IMR-90 (cell line): ENCODE results near the gene TM2D3. TPM values are rescaled to one million over a fixed set of nuclear protein-coding genes. Genes with fewer than 3 reads are reported as not detected.

Experiments
- ATAC-seq: fragments of 200-7000 bp; cut with Tn5 transposase; 2 replicates; pipeline ENCODE4 v1.9.1; 2020; ENCODE audit warnings: low read depth, mild to moderate bottlenecking, moderate library complexity
- BruUV-seq: library from RNA; stranded (reverse); fragments of 400-500 nt; replicated peaks from 2 replicates; lab custom pipeline; 2021; lab: Mats Ljungman, UMichigan
- CTCF ChIA-PET: fragments of 300-600 bp; formaldehyde crosslinking; extraction: SDS; loops from one replicate; lab custom pipeline; 2021; ENCODE audit warnings: antibody characterized with exemption; lab: Yijun Ruan, JAX
- POLR2A ChIA-PET: fragments of 300-600 bp; sonication (Branson Sonifier 250); formaldehyde crosslinking; loops from one replicate; lab custom pipeline; 2022; ENCODE audit warnings: antibody characterized with exemption; ENCODE audit not compliant: unreplicated experiment; lab: Charles Lee
- DNase-seq: peaks from one replicate; pipeline ENCODE4 v3.0.0; 2013
- H2AFZ ChIP-seq: replicated peaks from 2 replicates; pipeline ENCODE3; 2013; ENCODE audit warnings: low read length, mild to moderate bottlenecking; ENCODE audit not compliant: poor library complexity
- H2AK5ac ChIP-seq: 2 replicates; pipeline ENCODE4 v1.6.1; 2013; ENCODE audit warnings: low read depth, low read length, inconsistent platforms
- H2AK9ac ChIP-seq: replicated peaks from 2 replicates; pipeline ENCODE3; 2013; ENCODE audit warnings: mild to moderate bottlenecking, low read depth, low read length, moderate library complexity; ENCODE audit not compliant: poor library complexity
- H2BK120ac ChIP-seq: 2 replicates; pipeline ENCODE4 v1.6.1; 2013; ENCODE audit warnings: low read depth, low read length, inconsistent platforms
- H2BK15ac ChIP-seq: 3 replicates; pipeline ENCODE4 v1.6.1; 2013; ENCODE audit warnings: low read depth, low read length, inconsistent platforms
- H2BK20ac ChIP-seq: 2 replicates; pipeline ENCODE4 v1.6.1; 2013; ENCODE audit warnings: low read depth, mild to moderate bottlenecking, inconsistent platforms, low read length, moderate library complexity
- H2BK5ac ChIP-seq: 2 replicates; pipeline ENCODE4 v1.6.1; 2013; ENCODE audit warnings: mild to moderate bottlenecking, low read depth, low read length, inconsistent platforms; ENCODE audit not compliant: poor library complexity, severe bottlenecking
- H3K14ac ChIP-seq: replicated peaks from 2 replicates; pipeline ENCODE4 v1.6.1; 2013; ENCODE audit warnings: low read depth, low read length, inconsistent platforms
- H3K18ac ChIP-seq: 2 replicates; pipeline ENCODE4 v1.6.1; 2013; ENCODE audit warnings: low read depth, low read length, control low read depth
- H3K23ac ChIP-seq: 2 replicates; pipeline ENCODE4 v1.6.1; 2013; ENCODE audit warnings: low read depth, low read length, inconsistent platforms
- H3K27ac ChIP-seq: 2 replicates; pipeline ENCODE4 v1.5.1; 2013; ENCODE audit warnings: mild to moderate bottlenecking, control low read depth, low read length; ENCODE audit not compliant: insufficient read depth
- H3K27me3 ChIP-seq: 2 replicates; pipeline ENCODE4 v1.6.1; 2013; ENCODE audit warnings: low read length; ENCODE audit not compliant: control insufficient read depth, insufficient read depth
- H3K36me3 ChIP-seq: 2 replicates; pipeline ENCODE4 v1.6.1; 2013; ENCODE audit warnings: low read length, mixed read lengths; ENCODE audit not compliant: control insufficient read depth, insufficient read depth
- H3K4ac ChIP-seq: 2 replicates; pipeline ENCODE4 v1.6.1; 2013; ENCODE audit warnings: low read depth, low read length, inconsistent platforms
- H3K4me1 ChIP-seq: 2 replicates; pipeline ENCODE4 v1.6.1; 2013; ENCODE audit warnings: low read length, mixed read lengths; ENCODE audit not compliant: control insufficient read depth, insufficient read depth
- H3K4me2 ChIP-seq: 2 replicates; pipeline ENCODE4 v1.6.1; 2013; ENCODE audit warnings: low read depth, mild to moderate bottlenecking, control low read depth, low read length, moderate library complexity
- H3K4me3 ChIP-seq: 2 replicates; pipeline ENCODE4 v1.5.1; 2013; ENCODE audit warnings: low read depth, mild to moderate bottlenecking, control low read depth, low read length, moderate library complexity; ENCODE audit not compliant: insufficient read depth
- H3K56ac ChIP-seq: 2 replicates; pipeline ENCODE4 v1.6.1; 2013; ENCODE audit warnings: low read length, inconsistent platforms; ENCODE audit not compliant: insufficient read depth; ENCODE audit errors: extremely low read depth
- H3K79me1 ChIP-seq, 2 experiments: 2 replicates each; pipeline ENCODE4 v1.6.1; 2013; ENCODE audit warnings: low read length in 2 of 2, inconsistent platforms in 1 of 2, low read depth in 1 of 2
- H3K9ac ChIP-seq: 2 replicates; pipeline ENCODE4 v1.6.1; 2013; ENCODE audit warnings: low read depth, low read length, control low read depth
- H3K9me1 ChIP-seq: 2 replicates; pipeline ENCODE4 v1.6.1; 2013; ENCODE audit warnings: low read length, inconsistent platforms; ENCODE audit not compliant: insufficient read depth
- H3K9me3 ChIP-seq: 2 replicates; pipeline ENCODE4 v1.6.1; 2013; ENCODE audit warnings: low read length; ENCODE audit not compliant: control insufficient read depth, insufficient read depth
- H4K20me1 ChIP-seq: 2 replicates; pipeline ENCODE4 v1.6.1; 2013; ENCODE audit warnings: low read length, inconsistent platforms; ENCODE audit not compliant: insufficient read depth
- H4K5ac ChIP-seq: 2 replicates; pipeline ENCODE4 v1.6.1; 2013; ENCODE audit warnings: mild to moderate bottlenecking, low read depth, low read length, control low read depth
- H4K8ac ChIP-seq, 2 experiments: 2 replicates each; pipeline ENCODE4 v1.6.1; 2013; ENCODE audit warnings: low read depth in 2 of 2, low read length in 2 of 2, control low read depth in 1 of 2, inconsistent platforms in 1 of 2
- H4K91ac ChIP-seq: 2 replicates; pipeline ENCODE4 v1.6.1; 2013; ENCODE audit warnings: low read depth, low read length, inconsistent platforms; ENCODE audit not compliant: insufficient read depth
- FOS ChIP-seq: fragments of 150-350 bp; IDR thresholded peaks from 2 replicates; pipeline ENCODE4 v1.6.1; 2016; ENCODE audit warnings: low read depth, low read length
- MAFK ChIP-seq: IDR thresholded peaks from 2 replicates; pipeline ENCODE4 v1.6.1; 2012; ENCODE audit warnings: low read depth, low read length, improper control_type of control experiment
- WGBS, 2 experiments: methylation state at CpG; one replicate each; pipeline versions ENCODE4 v1.1.5 to v1.1.7; 2013; ENCODE audit warnings: missing lambda C conversion rate in 2 of 2; ENCODE audit not compliant: insufficient read length in 1 of 2; ENCODE audit errors: extremely low coverage in 2 of 2; 5-methylcytosine and 5-hydroxymethylcytosine counted together
- dilution Hi-C: fragments of 300-500 bp; cut with HindIII; formaldehyde crosslinking; loops from one replicate; pipeline ENCODE4 v1.14.3; 2018; ENCODE audit warnings: low sequenced_read_pairs; ENCODE audit not compliant: unreplicated experiment
- in situ Hi-C: fragments of 300-500 bp; cut with MboI; formaldehyde crosslinking; loops from 3 replicates; pipeline ENCODE4 v1.14.3; 2019; ENCODE audit warnings: low sequenced_read_pairs, inconsistent platforms, mixed read lengths
- intact Hi-C: fragments of 100-400 bp; cut with micrococcal nuclease; formaldehyde crosslinking; loops from 2 replicates; pipeline ENCODE4 v1.10.0; 2022
- polyA plus RNA-seq, 3 experiments: library from polyadenylated mRNA; depleted of rRNA; stranded (reverse); fragments of >200 nt; gene quantifications; 2 replicates each; pipeline ENCODE4 v1.2.3, GENCODE V29; 2012; ENCODE audit warnings: low replicate concordance in 1 of 3
- total RNA-seq: library from RNA; depleted of rRNA; stranded (reverse); fragments of >200 nt; gene quantifications from 2 replicates; pipeline ENCODE4 v1.2.3, GENCODE V29; 2012

The TM2D3 gene
- total and polyA plus RNA-seq, 2 of the 4 experiments (the other 2 are of a cell fraction) = 27.4 to 34.5 TPM

DNA sequence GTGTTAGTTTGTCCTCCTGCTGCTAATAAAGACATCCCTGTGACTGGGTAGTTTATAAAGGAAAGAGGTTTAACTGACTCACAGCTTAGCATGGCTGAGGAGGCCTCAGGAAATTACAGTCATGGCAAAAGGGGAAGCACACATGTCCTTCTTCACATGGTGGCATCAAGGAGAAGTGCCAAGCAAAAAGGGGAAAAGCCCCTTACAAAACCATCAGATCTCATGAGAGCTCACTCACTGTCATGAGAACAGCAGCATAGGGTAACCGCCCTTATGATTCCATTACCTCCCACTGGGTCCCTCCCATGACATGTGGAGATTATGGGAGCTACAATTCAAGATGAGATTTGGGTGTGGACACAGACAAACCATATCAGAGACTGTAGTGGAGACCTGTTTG is 27.0 kb downstream of the TM2D3 start:
- no peaks in the 10 kb centered on the region for H3K27me3 ChIP-seq
- no peaks in the 10 kb centered on the region for H3K9me1 ChIP-seq
- no peak overlapping the region for H2AK5ac ChIP-seq
- H4K20me1 ChIP-seq = no peaks in the 10 kb centered on the region
- dilution Hi-C loops (no loop called here), in situ Hi-C loops (no loop called here), intact Hi-C loops (no loop called here)
- no peak overlapping the region for H2BK120ac ChIP-seq
- H2BK15ac ChIP-seq = no peak overlapping the region
- ChIA-PET POLR2A (no interaction called here), CTCF (interaction anchor here (1.1 kb wide), 1 partner anchor 17 kb away, joined by 3 read pairs; no protein-coding TSS in a partner anchor)
- no peaks in the 10 kb centered on the region; the same call in 1 of the 2 replicates for H3K4me1 ChIP-seq
- ATAC-seq = no peak
- H2AK9ac ChIP-seq = no peak overlapping the region
- no TSS peak for BruUV-seq
- no peak overlapping the region for H3K56ac ChIP-seq
- no peak overlapping the region for H4K91ac ChIP-seq
- H3K9ac ChIP-seq = no peak overlapping the region
- H3K4ac ChIP-seq = no peak overlapping the region
- no peak overlapping the region for H2BK5ac ChIP-seq
- DNase-seq = no peak
- no peaks in the 10 kb centered on the region for H3K9me3 ChIP-seq
- no peak overlapping the region for H3K4me2 ChIP-seq
- no CpG with 5 or more reads among the region's 1 CpG for WGBS, 2 experiments
- no peak overlapping the region for H3K23ac ChIP-seq
- no peak overlapping the region for H3K14ac ChIP-seq
- no peak overlapping the region for H3K4me3 ChIP-seq
- H3K27ac ChIP-seq = no peak overlapping the region
- H2AFZ ChIP-seq = no peak overlapping the region
- H4K5ac ChIP-seq = no peak overlapping the region
- no peaks in the 10 kb centered on the region for H3K79me1 ChIP-seq
- H2BK20ac ChIP-seq = no peak overlapping the region
- H4K8ac ChIP-seq = no peak overlapping the region
- no peaks in the 10 kb centered on the region for H3K36me3 ChIP-seq
- TF ChIP-seq MAFK = no peak
- no peak for TF ChIP-seq FOS
- H3K18ac ChIP-seq = no peak overlapping the region
